HG03135 (cell line): ENCODE results near the gene AP3B1.
"Not testable (repeated sequence)": the region's sequence is repeated elsewhere in the genome, so short reads cannot be mapped to it uniquely, and the experiment has no call there.

Experiments
- ATAC-seq: cut with Tn5 transposase; IDR thresholded peaks from one replicate; pipeline ENCODE4 v1.9.1; 2021; ENCODE audit warnings: mild to moderate bottlenecking, moderate library complexity; ENCODE audit not compliant: unreplicated experiment

Gene AP3B1

DNA sequence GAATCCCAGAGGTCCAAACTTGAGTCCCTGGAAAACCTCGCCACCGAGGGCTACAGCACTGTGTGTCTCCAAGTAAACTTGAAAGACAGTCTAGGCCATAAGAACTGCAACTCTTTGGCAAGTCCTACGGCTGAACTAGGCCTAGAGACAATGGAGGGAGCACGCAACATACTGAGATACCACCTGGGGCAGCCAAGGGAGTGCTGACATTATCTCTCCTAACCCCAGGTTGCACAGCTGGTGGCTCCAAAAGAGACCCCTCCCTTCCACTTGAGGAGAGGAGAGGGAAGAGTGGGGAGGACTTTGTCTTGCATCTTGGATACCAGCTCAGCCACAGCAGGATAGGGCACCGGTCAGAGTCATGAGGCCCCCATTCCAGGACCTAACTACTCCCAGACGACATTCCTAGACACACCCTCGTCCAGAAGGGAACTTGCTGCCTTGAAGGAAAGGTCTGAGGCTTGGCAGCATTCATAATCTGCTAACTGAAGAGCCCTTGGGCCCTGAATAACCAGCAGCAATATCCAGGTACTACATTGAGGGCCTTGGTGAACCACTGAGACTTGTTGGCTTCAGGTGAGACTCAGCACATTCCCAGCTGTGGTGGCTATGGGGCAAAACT, 42.7 kb downstream of the AP3B1 start:
- ATAC-seq: no peak

GRCh38 chr5:78245136-78245535, 49.4 kb downstream of the AP3B1 start:
- no peak for ATAC-seq

DNA sequence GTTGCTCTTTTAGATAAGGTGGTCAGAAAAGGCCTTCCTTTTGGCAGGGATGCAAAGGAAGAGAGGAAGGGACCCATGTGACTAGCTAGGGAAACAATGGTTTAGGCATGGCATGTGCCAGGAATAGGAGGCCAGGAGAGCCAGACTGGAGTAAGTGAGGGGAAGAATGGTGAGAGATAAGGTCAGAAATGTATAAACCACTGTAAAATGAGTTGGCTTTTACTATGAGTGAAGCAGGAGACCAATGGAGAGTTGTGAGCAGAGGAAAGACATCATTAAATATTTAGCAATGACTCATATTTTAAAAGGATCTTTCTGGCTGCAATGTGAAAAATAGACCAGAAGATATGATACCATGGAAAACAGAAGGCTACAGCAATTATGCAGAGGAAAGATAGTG, 50.9 kb downstream of the AP3B1 start:
- ATAC-seq: no peak

DNA sequence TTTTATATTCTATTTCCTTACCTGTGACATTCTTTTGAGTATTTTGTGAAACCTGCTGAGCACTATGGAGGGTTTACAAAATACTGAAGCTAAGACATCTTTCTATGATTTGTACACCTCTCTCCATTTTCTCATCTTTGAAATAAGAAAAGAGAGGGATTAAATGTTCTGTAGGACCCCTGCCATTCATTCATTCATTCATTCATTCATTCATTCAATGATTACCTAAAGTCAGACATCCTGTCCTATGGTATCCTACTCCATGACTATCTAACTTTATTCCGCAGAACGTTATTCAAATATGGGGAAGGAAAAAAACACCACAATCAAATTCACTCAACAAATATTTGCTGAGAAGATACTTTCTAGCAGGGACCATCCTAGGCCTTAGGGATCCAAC, 51.4 kb downstream of the AP3B1 start:
- ATAC-seq: no peak

GRCh38 chr5:78242001-78242400, 52.5 kb downstream of the AP3B1 start:
- no peak for ATAC-seq

DNA sequence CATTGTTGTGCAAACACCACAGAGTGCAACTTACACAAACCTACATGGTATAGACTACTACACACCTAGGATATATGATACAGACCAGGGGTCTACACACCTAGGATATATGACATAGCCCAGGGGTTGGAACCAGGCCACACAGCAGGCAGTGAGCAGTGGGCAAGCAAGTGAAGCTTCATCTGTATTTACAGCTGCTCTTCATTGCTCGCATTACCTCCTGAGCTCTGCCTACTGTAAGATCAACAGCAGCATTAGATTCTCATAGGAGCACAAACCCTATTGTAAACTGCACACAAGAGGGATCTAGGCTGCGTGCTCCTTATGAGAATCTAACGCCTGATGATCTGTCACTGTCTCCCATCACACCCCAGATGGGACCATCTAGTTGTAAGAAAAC, 56.6 kb downstream of the AP3B1 start:
- ATAC-seq: no peak

DNA sequence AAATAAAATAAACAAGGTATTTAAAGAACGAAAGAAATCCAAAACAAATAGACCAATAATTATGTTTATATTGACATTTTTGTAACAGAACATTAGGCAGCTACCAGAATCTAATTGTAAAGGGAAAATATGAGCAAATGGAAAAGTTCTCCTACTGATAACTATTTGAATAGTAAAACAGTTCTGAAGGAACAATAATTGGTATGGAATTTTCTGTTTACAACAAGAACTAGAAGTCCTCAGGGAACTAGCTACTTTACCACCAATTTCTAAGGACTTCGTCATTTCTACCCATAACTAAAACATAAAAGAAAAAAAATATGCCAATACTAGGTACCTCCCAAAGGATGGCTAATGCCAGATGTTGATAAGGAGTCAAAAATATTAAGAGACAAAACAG, 58.5 kb downstream of the AP3B1 start:
- no peak for ATAC-seq

- no peak for ATAC-seq
Observed at GRCh38 chr5:78235289-78235688, 59.2 kb downstream of the AP3B1 start.

GRCh38 chr5:78234804-78235203, 59.7 kb downstream of the AP3B1 start:
- ATAC-seq: no peak

DNA sequence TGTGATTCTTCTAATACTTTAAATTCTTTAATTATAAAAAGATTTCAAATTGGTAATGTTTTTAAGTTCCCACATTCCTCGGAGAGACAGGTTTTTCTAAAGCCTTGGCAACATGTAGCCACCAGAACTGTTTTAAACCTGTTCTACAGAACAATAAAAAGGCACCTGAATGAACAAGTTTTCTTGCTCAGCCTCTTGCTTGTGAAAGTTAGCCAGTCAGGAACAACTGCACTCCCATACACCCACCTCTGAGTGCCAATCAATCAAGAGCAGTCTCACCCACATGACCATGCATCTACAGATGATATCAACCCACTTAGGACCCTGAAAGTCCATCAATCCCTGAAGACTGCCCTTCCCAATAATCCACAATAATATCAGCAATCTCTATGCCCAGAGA, 62.3 kb downstream of the AP3B1 start:
- no peak for ATAC-seq

- no peak for ATAC-seq
Observed at GRCh38 chr5:78224358-78224757, 70.1 kb downstream of the AP3B1 start.

- peak; percentile 98 for ATAC-seq
Observed at GRCh38 chr5:78221964-78222451, 72.5 kb downstream of the AP3B1 start.

DNA sequence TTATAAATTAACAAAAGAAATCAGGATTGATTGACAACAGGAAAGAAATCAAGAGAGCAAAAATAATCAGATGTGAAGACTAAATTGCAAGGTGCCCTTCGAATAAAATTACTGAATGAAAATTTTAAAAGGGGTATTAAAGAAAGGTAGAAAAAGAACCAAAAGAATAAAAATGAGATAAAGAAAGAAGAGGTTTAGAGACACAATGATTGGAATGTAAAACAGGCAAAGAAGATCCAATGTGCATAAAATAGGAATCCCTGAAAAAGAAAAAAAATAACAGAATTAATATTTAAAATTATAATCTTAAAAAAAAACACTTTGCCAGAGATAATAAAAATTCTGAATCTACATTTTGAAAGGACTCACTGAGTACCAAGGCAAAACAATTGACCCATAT, 73.0 kb downstream of the AP3B1 start:
- ATAC-seq: no peak

- ATAC-seq: no peak
Observed at GRCh38 chr5:78215972-78216371, 78.5 kb downstream of the AP3B1 start.

DNA sequence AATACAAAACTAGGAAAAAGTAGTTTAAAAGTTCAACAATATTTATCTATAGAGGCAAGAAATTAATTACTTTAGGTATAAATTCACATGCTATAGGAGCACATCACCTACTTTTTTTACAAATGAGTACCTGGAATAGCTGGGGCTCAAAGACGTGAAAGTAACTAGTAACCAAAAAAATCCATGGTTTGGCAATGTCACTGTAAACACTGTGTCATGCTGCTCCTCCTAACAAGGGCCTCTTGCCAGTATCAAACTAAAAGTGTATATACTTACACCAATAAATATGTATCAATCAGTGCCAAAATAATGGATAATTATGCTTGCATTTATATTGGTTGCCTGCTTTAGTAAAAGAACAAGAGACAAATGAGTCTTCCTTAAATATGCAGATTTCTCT, 78.9 kb downstream of the AP3B1 start:
- ATAC-seq: no peak

GRCh38 chr5:78213799-78214198, 80.7 kb downstream of the AP3B1 start:
- no peak for ATAC-seq

GRCh38 chr5:78211052-78211451, 83.4 kb downstream of the AP3B1 start:
- ATAC-seq: no peak

- ATAC-seq: no peak
Observed at GRCh38 chr5:78204241-78204640, 90.3 kb downstream of the AP3B1 start.

DNA sequence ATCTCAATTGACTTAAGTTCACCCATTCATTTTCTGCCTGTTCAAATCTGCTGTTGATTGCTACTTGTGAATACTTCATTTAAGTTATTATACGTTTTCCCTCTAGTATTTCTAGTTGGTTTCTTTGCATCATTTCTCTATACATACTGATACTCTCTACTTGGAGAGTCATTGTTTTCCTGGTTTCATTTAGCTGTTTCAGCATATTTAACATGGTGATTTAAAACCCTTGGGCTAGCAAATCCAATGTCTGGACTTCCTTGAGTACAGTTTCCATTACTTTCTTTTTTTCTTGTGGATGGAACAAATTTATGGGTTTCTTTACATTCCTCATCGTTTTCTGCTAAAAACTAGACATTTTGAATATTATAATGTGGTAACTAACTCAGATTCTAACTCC, 90.7 kb downstream of the AP3B1 start:
- no peak for ATAC-seq

GRCh38 chr5:78190402-78190801, 104.1 kb downstream of the AP3B1 start:
- no peak for ATAC-seq

DNA sequence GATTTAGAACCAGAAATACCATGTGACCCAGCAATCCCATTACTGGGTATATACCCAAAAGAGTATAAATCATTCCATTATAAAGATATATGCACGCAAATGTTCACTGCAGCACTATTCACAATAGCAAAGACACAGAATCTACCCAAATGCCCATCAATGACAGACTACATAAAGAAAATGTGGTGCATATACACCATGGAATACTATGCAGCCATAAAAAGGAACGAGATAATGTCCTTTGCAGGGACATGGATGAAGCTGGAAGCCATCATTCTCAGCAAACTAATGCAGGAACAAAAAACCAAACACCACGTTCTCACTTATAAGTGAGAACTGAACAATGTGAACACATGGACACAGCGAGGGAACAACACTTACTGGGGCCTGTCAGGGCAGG, 105.8 kb downstream of the AP3B1 start:
- ATAC-seq: not testable (repeated sequence)

DNA sequence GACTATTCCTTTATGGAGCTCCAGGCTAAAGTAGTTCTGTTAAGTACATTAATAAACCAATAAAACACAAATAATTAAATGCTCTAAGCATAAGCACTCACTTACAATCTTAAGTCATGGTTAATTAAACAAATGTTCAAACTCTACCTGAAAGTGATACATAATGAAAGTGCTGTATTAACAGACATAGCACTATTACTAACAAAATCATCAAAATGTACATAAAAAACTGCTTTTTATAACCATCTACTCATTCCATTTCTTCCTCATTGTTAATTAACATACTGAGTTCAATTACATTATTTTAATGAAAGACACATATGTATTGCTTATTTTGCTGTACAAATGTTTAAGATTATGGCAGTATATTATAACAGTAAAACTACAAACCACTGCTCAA, 107.3 kb downstream of the AP3B1 start:
- no peak for ATAC-seq

DNA sequence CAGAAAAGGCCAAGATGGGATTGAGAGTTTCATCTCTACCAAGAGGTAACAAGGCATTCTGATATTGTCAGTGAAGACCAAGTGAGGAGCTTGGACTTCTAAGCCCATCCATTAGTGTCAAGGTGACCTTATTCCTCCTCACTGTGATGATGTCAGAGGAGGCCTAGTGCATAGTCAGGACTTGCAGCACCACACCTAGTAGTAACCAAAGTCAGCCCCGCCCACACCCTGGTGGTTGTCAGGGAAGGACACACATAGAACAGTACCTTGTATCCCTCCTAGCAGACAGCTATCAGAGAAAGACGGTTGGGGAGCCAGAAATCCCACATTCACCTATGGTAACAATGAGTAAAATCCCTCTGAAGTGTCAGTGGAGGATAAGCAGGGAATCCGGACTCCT, 111.7 kb downstream of the AP3B1 start:
- no peak for ATAC-seq
